IPS-15b (cell line): ENCODE measurements around the gene SENP7.

Experiments
- H3K27me3 ChIP-seq: one replicate; pipeline ENCODE4 v1.6.1; 2013; ENCODE audit warnings: low read length; ENCODE audit not compliant: control insufficient read depth, insufficient read depth
- H3K36me3 ChIP-seq: one replicate; pipeline ENCODE4 v1.6.1; 2013; ENCODE audit warnings: low read length; ENCODE audit not compliant: control insufficient read depth, insufficient read depth
- H3K4me1 ChIP-seq: one replicate; pipeline ENCODE4 v1.6.1; 2013; ENCODE audit warnings: mild to moderate bottlenecking, low read length; ENCODE audit not compliant: control insufficient read depth, insufficient read depth
- H3K4me3 ChIP-seq: one replicate; pipeline ENCODE4 v1.5.1; 2013; ENCODE audit warnings: low read depth, low read length
- H3K9ac ChIP-seq: one replicate; pipeline ENCODE4 v1.6.1; 2013; ENCODE audit warnings: low read depth, mild to moderate bottlenecking, low read length
- H3K9me3 ChIP-seq: one replicate; pipeline ENCODE4 v1.6.1; 2013; ENCODE audit warnings: mild to moderate bottlenecking, low read length; ENCODE audit not compliant: control insufficient read depth, insufficient read depth

The SENP7 gene

GRCh38 chr3:101303836-101304235 is 209.2 kb downstream of the SENP7 start:
- Histone ChIP-seq H3K27me3 (no peaks in the 10 kb centered on the region), H3K36me3 (no peaks in the 10 kb centered on the region), H3K9ac (no peak overlapping the region), H3K4me3 (no peak overlapping the region), H3K4me1 (peaks cover 5% of the 10 kb centered on the region), H3K9me3 (no peaks in the 10 kb centered on the region)

- Histone ChIP-seq H3K9ac (no peak overlapping the region), H3K9me3 (no peaks in the 10 kb centered on the region)
Observed at GRCh38 chr3:101303089-101303731, 209.8 kb downstream of the SENP7 start.

GRCh38 chr3:101300073-101300472 is 212.9 kb downstream of the SENP7 start:
- peaks cover 5% of the 10 kb centered on the region for H3K4me1 ChIP-seq
- H3K9ac ChIP-seq = no peak overlapping the region
- H3K27me3 ChIP-seq = no peaks in the 10 kb centered on the region
- no peak overlapping the region for H3K4me3 ChIP-seq
- no peaks in the 10 kb centered on the region for H3K9me3 ChIP-seq
- H3K36me3 ChIP-seq = no peaks in the 10 kb centered on the region

More at GRCh38 chr3:101303089-101303731, 209.8 kb downstream of the SENP7 start:
- no peak overlapping the region for H3K4me3 ChIP-seq
- H3K27me3 ChIP-seq = no peaks in the 10 kb centered on the region
- H3K4me1 ChIP-seq = peaks cover 5% of the 10 kb centered on the region
- H3K36me3 ChIP-seq = no peaks in the 10 kb centered on the region

- H3K4me3 ChIP-seq = no peak overlapping the region
Observed at GRCh38 chr3:101292027-101292426, 221.0 kb downstream of the SENP7 start.

DNA sequence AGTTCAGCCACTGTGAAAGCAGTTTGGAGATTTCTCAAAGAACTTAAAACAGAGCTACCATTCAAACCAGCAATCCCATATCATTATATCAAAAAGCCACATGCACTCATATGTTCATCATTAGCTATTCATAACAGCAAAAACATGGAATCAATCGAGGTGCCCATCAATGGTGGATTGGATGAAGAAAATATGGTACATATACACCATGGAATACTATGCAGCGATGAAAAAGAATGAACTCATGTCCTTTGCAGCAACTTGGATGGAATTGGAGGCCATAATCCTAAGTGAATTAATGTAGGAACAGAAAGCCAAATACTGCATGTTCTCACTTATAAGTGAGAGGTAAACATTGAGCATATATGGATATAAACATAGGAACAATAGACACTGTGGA is 224.7 kb downstream of the SENP7 start:
- no peaks in the 10 kb centered on the region for H3K27me3 ChIP-seq
- no peak overlapping the region for H3K9ac ChIP-seq
- no peak overlapping the region for H3K4me3 ChIP-seq
- no peaks in the 10 kb centered on the region for H3K9me3 ChIP-seq
- H3K4me1 ChIP-seq = no peaks in the 10 kb centered on the region
- no peaks in the 10 kb centered on the region for H3K36me3 ChIP-seq

More at GRCh38 chr3:101292027-101292426, 221.0 kb downstream of the SENP7 start:
- Histone ChIP-seq H3K4me1 (no peaks in the 10 kb centered on the region), H3K9ac (no peak overlapping the region), H3K36me3 (no peaks in the 10 kb centered on the region), H3K27me3 (no peaks in the 10 kb centered on the region), H3K9me3 (no peaks in the 10 kb centered on the region)

DNA sequence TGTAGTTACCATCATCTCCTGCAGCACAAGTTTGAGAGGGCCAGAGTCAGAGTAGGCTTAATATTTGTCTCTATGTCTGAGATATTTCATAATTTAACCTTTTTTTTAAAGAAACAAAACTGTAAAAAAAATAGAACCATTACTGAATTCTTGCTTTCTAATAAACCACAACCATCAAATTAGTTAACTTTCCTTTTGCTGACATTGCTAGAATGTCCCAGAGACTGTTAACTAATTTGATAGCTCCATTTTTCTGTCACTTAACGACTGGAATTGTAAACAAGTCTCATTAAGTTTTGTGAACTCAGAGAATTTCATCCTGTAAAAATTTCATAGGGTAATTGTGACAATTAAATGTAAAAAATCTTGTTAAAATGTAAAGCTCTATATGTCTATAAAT is 228.3 kb downstream of the SENP7 start:
- Histone ChIP-seq H3K36me3 (no peaks in the 10 kb centered on the region), H3K4me3 (no peak overlapping the region), H3K27me3 (no peaks in the 10 kb centered on the region), H3K9me3 (no peaks in the 10 kb centered on the region), H3K4me1 (no peaks in the 10 kb centered on the region), H3K9ac (no peak overlapping the region)

GRCh38 chr3:101281521-101282030 is 231.4 kb downstream of the SENP7 start:
- no peaks in the 10 kb centered on the region for H3K36me3 ChIP-seq
- H3K27me3 ChIP-seq = no peaks in the 10 kb centered on the region
- no peak overlapping the region for H3K4me3 ChIP-seq
- H3K9ac ChIP-seq = no peak overlapping the region
- no peaks in the 10 kb centered on the region for H3K4me1 ChIP-seq
- H3K9me3 ChIP-seq = no peaks in the 10 kb centered on the region

- no peaks in the 10 kb centered on the region for H3K36me3 ChIP-seq
- H3K9ac ChIP-seq = no peak overlapping the region
- no peak overlapping the region for H3K4me3 ChIP-seq
- H3K27me3 ChIP-seq = peaks cover 14% of the 10 kb centered on the region
- H3K4me1 ChIP-seq = no peaks in the 10 kb centered on the region
- H3K9me3 ChIP-seq = no peaks in the 10 kb centered on the region
Observed at GRCh38 chr3:101279765-101280385, 233.1 kb downstream of the SENP7 start.

GRCh38 chr3:101279162-101279561 is 233.8 kb downstream of the SENP7 start:
- no peak overlapping the region for H3K9ac ChIP-seq
- H3K9me3 ChIP-seq = no peaks in the 10 kb centered on the region
- H3K36me3 ChIP-seq = no peaks in the 10 kb centered on the region
- H3K4me3 ChIP-seq = no peak overlapping the region
- H3K27me3 ChIP-seq = peaks cover 21% of the 10 kb centered on the region
- H3K4me1 ChIP-seq = no peaks in the 10 kb centered on the region

- no peaks in the 10 kb centered on the region for H3K36me3 ChIP-seq
- H3K4me3 ChIP-seq = no peak overlapping the region
- no peaks in the 10 kb centered on the region for H3K9me3 ChIP-seq
- no peak overlapping the region for H3K9ac ChIP-seq
- H3K27me3 ChIP-seq = peaks cover 25% of the 10 kb centered on the region
- H3K4me1 ChIP-seq = no peaks in the 10 kb centered on the region
Observed at GRCh38 chr3:101278727-101279126, 234.3 kb downstream of the SENP7 start.
